Measurements from ENCODE around the gene GRK4. TPM values are rescaled to one million over a fixed set of nuclear protein-coding genes. Genes with fewer than 3 reads are reported as not detected.

GRK4 gene
- total and polyA plus RNA-seq, 11 donors: 4.9 to 12.0 (median 9.3) TPM

- ATAC-seq: no peak
- Histone ChIP-seq H3K36me3 (no peaks in the 10 kb centered on the region), H3K27me3 (no peaks in the 10 kb centered on the region), H3K4me1 (peaks cover 0 to 4% (median 0%) of the 10 kb centered on the region in 12 donors), H3K27ac (no peak overlapping the region), H3K4me3 (no peak overlapping the region), H3K9me3 (no peaks in the 10 kb centered on the region)
- DNase-seq: no peak
- TF ChIP-seq CTCF (IDR thresholded peaks at IDR 0.05): no peak
- TF ChIP-seq POLR2A (IDR thresholded peaks at IDR 0.05): no peak
- intact Hi-C loops (cut with DNase I): no loop called here
- WGBS, 4 donors: 87 to 98% (median 94%) methylated on average over 3 of the region's 3 CpGs
Measured at GRCh38 chr4:3065551-3065950, 102.2 kb downstream of the GRK4 start.

GRCh38 chr4:3066836-3067400 is 103.5 kb downstream of the GRK4 start:
- no peak for ATAC-seq
- DNase-seq: no peak
- WGBS, 4 donors: 91 to 95% (median 93%) methylated on average over 6 of the region's 6 CpGs
- Histone ChIP-seq H3K9me3 (no peaks in the 10 kb centered on the region), H3K27ac (no peak overlapping the region), H3K4me1 (peaks cover 0 to 4% (median 0%) of the 10 kb centered on the region in 12 donors), H3K27me3 (no peaks in the 10 kb centered on the region), H3K36me3 (no peaks in the 10 kb centered on the region), H3K4me3 (no peak overlapping the region)
- no peak for TF ChIP-seq CTCF (IDR thresholded peaks at IDR 0.05)
- TF ChIP-seq POLR2A (IDR thresholded peaks at IDR 0.05): no peak
- intact Hi-C loops (cut with DNase I): no loop called here

- no peak overlapping the region for H3K4me3 ChIP-seq
- 88 to 94% (median 91%) methylated on average over 6 of the region's 6 CpGs for WGBS, 4 donors
- H3K4me1 ChIP-seq: peaks cover 0 to 4% (median 0%) of the 10 kb centered on the region in 12 donors
- H3K27ac ChIP-seq: no peak overlapping the region
- DNase-seq (no peak), ATAC-seq (no peak)
- TF ChIP-seq CTCF (IDR thresholded peaks at IDR 0.05) (no peak), POLR2A (IDR thresholded peaks at IDR 0.05) (no peak)
- no peaks in the 10 kb centered on the region for H3K27me3 ChIP-seq
- no peaks in the 10 kb centered on the region for H3K9me3 ChIP-seq
- no peaks in the 10 kb centered on the region for H3K36me3 ChIP-seq
- intact Hi-C loops (cut with DNase I): no loop called here
Measured at GRCh38 chr4:3067473-3068001, 104.2 kb downstream of the GRK4 start.

GRCh38 chr4:3069661-3070199 is 106.4 kb downstream of the GRK4 start:
- Histone ChIP-seq H3K9me3 (no peaks in the 10 kb centered on the region), H3K4me3 (no peak overlapping the region), H3K27ac (no peak overlapping the region), H3K4me1 (peaks cover 0 to 10% (median 4%) of the 10 kb centered on the region in 12 donors), H3K36me3 (no peaks in the 10 kb centered on the region), H3K27me3 (no peaks in the 10 kb centered on the region)
- 81 to 87% (median 84%) methylated on average over 16 of the region's 16 CpGs for WGBS, 4 donors
- intact Hi-C loops (cut with DNase I): no loop called here
- no peak for DNase-seq
- no peak for TF ChIP-seq POLR2A (IDR thresholded peaks at IDR 0.05)
- ATAC-seq: no peak

Data from heart left ventricle (tissue), 16 donors.